Activated T-helper 17 cell treated with anti-CD3 and anti-CD28 coated beads, Interleukin-2, amount 50 U/mL, for 72 hours (primary cell): ENCODE results near the gene SERPINB12. TPM values are rescaled to one million over a fixed set of nuclear protein-coding genes. Genes with fewer than 3 reads are reported as not detected.
A peak's percentile ranks its signal among the peaks of the same experiment; 100 is the strongest.

ENCODE experiments used
- ATAC-seq: fragments of 150-1000 bp; cut with Tn5 transposase; replicated peaks from 2 replicates; pipeline ENCODE4 v1.10.0; 2021; ENCODE audit warnings: mild to moderate bottlenecking, moderate library complexity
- H3K27ac Mint-ChIP-seq: one replicate; pipeline ENCODE4 v1.8.0; 2022; ENCODE audit warnings: mixed read lengths
- H3K27me3 Mint-ChIP-seq: one replicate; pipeline ENCODE4 v1.8.0; 2022; ENCODE audit warnings: mixed read lengths
- H3K36me3 Mint-ChIP-seq: one replicate; pipeline ENCODE4 v1.8.0; 2022; ENCODE audit warnings: low read depth, mild to moderate bottlenecking, mixed read lengths
- H3K4me1 Mint-ChIP-seq: one replicate; pipeline ENCODE4 v1.8.0; 2022; ENCODE audit warnings: mixed read lengths
- H3K4me3 Mint-ChIP-seq: one replicate; pipeline ENCODE4 v1.8.0; 2022; ENCODE audit warnings: mild to moderate bottlenecking, mixed read lengths
- H3K9me3 Mint-ChIP-seq: one replicate; pipeline ENCODE4 v1.8.0; 2022; ENCODE audit warnings: mixed read lengths
- total RNA-seq, 2 donors: library from RNA; stranded (reverse); gene quantifications; one replicate each; pipeline ENCODE4 v1.2.3, GENCODE V29; 2022

The SERPINB12 gene, protein sequence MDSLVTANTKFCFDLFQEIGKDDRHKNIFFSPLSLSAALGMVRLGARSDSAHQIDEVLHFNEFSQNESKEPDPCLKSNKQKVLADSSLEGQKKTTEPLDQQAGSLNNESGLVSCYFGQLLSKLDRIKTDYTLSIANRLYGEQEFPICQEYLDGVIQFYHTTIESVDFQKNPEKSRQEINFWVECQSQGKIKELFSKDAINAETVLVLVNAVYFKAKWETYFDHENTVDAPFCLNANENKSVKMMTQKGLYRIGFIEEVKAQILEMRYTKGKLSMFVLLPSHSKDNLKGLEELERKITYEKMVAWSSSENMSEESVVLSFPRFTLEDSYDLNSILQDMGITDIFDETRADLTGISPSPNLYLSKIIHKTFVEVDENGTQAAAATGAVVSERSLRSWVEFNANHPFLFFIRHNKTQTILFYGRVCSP
- total RNA-seq: not detected

DNA sequence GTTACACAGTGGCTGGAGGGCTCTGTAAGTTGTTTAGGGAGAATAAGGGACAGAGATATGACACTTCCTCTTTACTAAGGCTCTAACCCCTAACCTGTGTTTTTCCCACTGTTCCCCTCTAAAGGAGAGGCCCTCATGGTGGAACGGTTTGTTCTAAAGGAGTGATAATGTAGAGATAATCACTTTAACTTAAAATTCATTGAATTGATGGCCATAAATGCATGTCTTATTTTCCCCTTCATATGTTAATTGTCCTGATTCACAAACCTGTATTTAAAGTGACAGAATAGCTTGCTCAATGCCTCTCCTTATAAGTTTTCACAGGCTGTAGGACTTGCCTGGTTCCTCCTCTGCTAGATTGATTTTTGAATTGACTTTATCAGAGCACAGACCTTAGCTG is at the start of gene SERPINB12:
SERPINB12 (plus strand) TSS at position 301 of the 400 bp plus-strand sequence. CDS start 13,791 bp downstream, outside the sequence.
- H3K27ac Mint-ChIP-seq: no peak within 1 kb of the TSS
- no peaks in the 10 kb centered on the region for H3K36me3 Mint-ChIP-seq
- H3K9me3 Mint-ChIP-seq: no peaks in the 10 kb centered on the region
- H3K4me3 Mint-ChIP-seq: no peak within 1 kb of the TSS
- H3K4me1 Mint-ChIP-seq: no peaks in the 10 kb centered on the region
- H3K27me3 Mint-ChIP-seq: peaks cover 23% of the 10 kb centered on the region
- no peak for ATAC-seq

DNA sequence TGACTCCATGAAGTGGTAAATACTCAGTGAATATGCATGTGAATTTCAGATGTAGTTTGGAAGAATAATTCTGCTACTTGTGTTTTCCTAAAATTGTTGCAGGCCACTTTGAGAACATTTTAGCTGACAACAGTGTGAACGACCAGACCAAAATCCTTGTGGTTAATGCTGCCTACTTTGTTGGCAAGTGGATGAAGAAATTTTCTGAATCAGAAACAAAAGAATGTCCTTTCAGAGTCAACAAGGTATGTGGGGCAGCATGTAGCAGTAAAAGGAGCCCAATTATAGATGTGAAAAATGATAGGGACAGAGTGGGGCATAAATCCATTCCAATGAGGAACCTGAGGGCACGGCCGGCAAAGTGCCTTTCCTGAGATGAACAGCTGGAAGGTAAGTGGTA is 49.3 kb upstream of the SERPINB12 start:
- ATAC-seq: no peak
- H3K9me3 Mint-ChIP-seq: no peaks in the 10 kb centered on the region
- H3K4me3 Mint-ChIP-seq: no peak overlapping the region
- H3K27me3 Mint-ChIP-seq: peaks cover 1% of the 10 kb centered on the region
- no peaks in the 10 kb centered on the region for H3K36me3 Mint-ChIP-seq
- H3K27ac Mint-ChIP-seq: no peak overlapping the region
- H3K4me1 Mint-ChIP-seq: no peaks in the 10 kb centered on the region

DNA sequence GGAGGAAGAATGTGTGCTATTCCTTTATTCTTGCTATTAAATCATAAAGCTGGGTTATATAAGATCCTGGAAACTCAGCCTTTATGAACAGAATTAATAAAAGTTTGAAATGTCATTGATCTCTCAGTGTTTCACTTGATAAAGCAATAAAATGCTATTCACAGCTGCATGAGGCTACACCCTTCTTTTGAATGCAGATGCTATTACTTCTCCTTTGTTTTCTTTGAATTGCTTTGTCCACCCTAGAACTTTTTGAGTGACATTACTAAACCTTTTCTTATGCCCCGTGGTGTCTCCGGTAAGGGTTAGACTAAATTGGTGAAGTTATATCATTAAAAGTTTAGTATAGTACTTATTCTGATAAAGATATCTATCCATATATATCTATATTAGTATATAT is 46.5 kb upstream of the SERPINB12 start:
- H3K36me3 Mint-ChIP-seq: no peaks in the 10 kb centered on the region
- H3K4me1 Mint-ChIP-seq: no peaks in the 10 kb centered on the region
- no peak for ATAC-seq
- H3K27me3 Mint-ChIP-seq: no peaks in the 10 kb centered on the region
- no peaks in the 10 kb centered on the region for H3K9me3 Mint-ChIP-seq
- no peak overlapping the region for H3K27ac Mint-ChIP-seq
- H3K4me3 Mint-ChIP-seq: no peak overlapping the region

DNA sequence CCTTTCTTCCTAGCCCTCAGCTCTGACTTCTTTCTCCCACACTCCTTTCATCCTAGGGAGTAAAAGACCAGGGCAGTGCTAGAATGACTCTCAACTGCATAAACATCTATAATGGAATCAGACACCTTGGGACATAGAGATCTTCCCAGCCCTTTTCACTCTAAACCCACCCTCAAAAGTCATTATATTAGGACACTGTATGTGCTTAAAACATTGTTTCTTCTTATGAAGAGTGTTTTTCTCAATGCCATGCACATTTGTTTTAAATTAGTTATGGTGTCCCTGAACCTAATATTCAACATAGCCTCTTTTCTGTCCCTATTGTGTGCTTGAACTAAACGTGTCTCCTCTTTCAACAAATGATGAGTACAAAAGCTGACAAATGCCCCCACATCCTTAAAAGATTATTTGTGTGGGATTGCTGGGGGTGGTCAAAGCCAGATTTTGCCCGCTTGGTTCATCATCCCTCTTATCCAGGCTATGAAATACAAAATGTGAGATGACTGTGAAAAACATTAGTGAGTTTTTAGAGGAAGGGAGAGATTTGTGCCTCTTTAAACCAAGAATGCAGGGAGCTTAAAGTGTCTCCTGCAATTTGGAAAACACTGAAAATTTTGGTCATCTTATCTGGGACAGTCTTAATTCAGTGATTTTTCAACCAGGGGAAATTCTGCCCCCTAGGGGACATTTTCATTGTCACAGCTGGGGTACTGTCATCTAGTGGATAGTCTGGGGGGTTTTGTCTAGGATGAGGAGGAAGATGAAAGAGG is 36.4 kb upstream of the SERPINB12 start:
- Mint-ChIP-seq H3K27me3 (peaks cover 30% of the 10 kb centered on the region), H3K4me3 (no peak overlapping the region)
- no peak for ATAC-seq

DNA sequence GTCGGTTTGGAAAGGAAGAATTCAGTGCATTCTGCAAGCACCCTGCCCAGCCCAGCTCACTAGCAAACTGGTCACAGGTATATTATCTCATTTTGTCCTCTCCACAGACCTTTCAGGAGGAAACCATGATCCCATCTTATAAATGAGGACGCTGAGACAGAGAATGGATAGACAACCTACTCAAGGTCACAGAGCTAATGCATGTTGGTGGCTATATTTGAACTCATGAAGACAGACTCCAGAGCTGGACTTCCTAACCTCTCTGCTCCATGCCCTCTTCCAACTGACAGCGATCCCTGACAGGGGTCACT is 35.9 kb upstream of the SERPINB12 start:
- no peaks in the 10 kb centered on the region for H3K4me1 Mint-ChIP-seq
- ATAC-seq: no peak
- H3K36me3 Mint-ChIP-seq: no peaks in the 10 kb centered on the region
- no peaks in the 10 kb centered on the region for H3K9me3 Mint-ChIP-seq
- H3K27ac Mint-ChIP-seq: no peak overlapping the region
- H3K4me3 Mint-ChIP-seq: no peak overlapping the region
- H3K27me3 Mint-ChIP-seq: peaks cover 33% of the 10 kb centered on the region

More for the DNA sequence above, 36.4 kb upstream of the SERPINB12 start:
- H3K9me3 Mint-ChIP-seq: no peaks in the 10 kb centered on the region
- H3K36me3 Mint-ChIP-seq: no peaks in the 10 kb centered on the region
- H3K4me1 Mint-ChIP-seq: no peaks in the 10 kb centered on the region
- no peak overlapping the region for H3K27ac Mint-ChIP-seq

DNA sequence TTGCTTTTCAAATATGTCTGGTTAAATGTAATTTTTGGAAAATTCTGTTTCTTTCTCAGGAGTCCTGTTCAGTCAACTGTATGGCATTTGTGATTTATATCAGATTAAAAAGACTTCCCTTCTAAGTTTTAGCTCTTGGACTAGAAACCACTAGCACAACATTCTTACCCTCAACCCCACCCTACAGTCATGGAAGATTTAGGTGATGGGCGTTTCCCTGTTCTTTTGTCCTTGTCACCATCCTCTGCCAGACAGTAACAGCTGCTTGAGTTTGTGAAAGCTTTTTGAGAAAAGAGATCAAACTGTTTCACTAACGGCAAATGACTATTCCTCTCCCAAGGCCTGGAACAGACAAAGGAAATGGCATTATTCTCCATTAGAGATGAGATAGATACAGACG is 33.6 kb upstream of the SERPINB12 start:
- Mint-ChIP-seq H3K27ac (no peak overlapping the region), H3K27me3 (peaks cover 36% of the 10 kb centered on the region), H3K4me1 (no peaks in the 10 kb centered on the region), H3K9me3 (no peaks in the 10 kb centered on the region), H3K36me3 (no peaks in the 10 kb centered on the region), H3K4me3 (no peak overlapping the region)
- ATAC-seq: no peak

DNA sequence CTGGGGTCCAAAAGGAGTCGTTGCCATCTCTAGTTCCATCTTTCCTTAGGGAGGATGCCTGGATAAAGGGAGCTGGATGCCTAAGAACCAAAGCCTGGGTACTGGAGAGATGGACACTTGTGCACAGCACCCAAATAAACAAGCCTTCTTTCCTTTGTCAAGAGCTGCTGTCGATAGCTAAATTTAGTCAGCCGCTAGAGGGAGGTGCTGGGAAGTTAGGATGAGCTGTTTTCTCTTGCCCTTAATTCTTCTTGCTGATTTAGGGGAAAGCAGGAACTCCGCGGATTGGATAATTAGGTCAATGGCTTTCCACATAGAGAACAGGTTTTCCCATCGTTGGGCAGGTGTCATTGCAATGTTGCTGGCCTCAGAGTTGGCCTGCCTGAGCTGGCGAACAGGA is 30.9 kb upstream of the SERPINB12 start:
- Mint-ChIP-seq H3K4me1 (no peaks in the 10 kb centered on the region), H3K36me3 (no peaks in the 10 kb centered on the region), H3K9me3 (no peaks in the 10 kb centered on the region), H3K27me3 (peaks cover 25% of the 10 kb centered on the region), H3K4me3 (no peak overlapping the region), H3K27ac (no peak overlapping the region)
- no peak for ATAC-seq

DNA sequence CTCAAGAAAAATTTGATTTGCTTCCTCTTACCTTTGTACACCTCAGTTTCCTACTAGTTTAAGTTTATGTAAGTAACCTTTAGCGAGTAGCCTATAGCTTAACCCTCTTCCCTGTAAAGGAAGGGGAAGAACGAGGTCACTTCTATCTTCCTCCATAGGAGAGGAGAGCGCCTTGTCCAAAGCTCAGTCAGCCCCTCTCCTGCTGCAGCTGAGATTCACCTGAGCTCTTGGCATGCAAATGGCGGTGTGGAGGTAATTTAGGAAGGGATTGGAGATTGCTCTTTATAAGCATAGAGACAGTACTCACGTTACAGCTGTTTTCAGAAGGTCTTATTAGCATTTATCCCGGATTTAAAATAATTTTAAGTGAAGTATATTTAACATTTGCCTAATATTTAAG is 27.8 kb upstream of the SERPINB12 start:
- ATAC-seq: no peak
- no peak overlapping the region for H3K4me3 Mint-ChIP-seq
- no peak overlapping the region for H3K27ac Mint-ChIP-seq
- no peaks in the 10 kb centered on the region for H3K9me3 Mint-ChIP-seq
- peaks cover 16% of the 10 kb centered on the region for H3K27me3 Mint-ChIP-seq
- H3K36me3 Mint-ChIP-seq: no peaks in the 10 kb centered on the region
- H3K4me1 Mint-ChIP-seq: no peaks in the 10 kb centered on the region

DNA sequence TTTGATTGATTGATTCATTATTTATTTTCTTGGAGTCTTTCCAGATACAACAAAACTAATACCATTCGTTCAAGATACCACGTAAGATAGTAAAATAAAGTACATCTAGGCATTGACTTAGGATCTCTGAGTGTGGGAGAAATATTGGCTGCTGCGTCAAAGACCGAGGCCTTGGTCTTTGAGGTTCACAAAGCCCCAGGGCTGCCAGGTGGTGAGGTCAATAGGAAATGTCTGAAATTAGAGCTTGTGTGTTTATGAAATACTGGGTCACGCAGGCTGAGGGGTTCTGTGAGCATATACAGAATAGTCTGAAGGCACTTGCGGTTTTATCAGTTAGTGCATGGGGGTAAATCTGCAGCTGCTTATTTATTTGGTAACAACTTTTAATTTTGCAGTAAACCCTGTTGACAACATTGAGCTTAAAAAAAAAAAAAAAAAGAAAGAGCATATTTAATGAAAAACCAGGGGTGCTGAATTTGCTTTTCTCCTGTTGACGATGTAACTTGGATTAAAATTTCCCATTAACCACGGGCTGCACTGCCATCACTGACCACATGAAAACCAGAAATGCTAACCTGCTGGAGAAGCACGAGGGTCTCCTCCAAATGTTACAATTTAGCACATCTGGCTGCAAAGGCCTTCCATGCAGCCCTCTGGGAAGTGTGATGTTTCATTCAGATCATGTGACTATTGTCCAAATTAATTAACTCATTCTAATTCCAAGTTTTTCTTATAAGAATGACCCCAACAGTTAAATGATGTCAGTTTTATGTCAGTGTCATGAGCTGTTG is 27.1 kb upstream of the SERPINB12 start:
- no peak for ATAC-seq
- H3K9me3 Mint-ChIP-seq: no peaks in the 10 kb centered on the region
- no peak overlapping the region for H3K4me3 Mint-ChIP-seq
- H3K36me3 Mint-ChIP-seq: no peaks in the 10 kb centered on the region
- no peaks in the 10 kb centered on the region for H3K4me1 Mint-ChIP-seq
- peaks cover 17% of the 10 kb centered on the region for H3K27me3 Mint-ChIP-seq
- no peak overlapping the region for H3K27ac Mint-ChIP-seq

DNA sequence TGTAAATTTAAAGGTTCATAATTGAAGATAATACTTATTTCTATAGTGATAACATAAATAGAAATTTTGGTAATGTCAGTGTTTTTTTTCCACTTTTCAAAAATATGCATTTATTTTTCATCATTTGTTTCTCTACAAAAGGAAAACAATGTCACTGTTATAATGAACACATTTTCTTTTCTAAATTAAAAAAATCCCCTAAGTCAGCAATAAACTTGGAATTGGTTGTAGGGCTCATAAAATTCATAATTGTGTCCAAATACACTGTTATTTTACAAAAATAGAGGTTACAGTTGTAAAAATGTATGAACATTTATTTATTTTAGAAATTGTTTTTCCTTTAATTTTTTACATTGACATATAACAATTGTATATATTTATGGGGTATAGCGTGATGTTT is 26.4 kb upstream of the SERPINB12 start:
- Mint-ChIP-seq H3K27ac (no peak overlapping the region), H3K36me3 (no peaks in the 10 kb centered on the region), H3K4me1 (no peaks in the 10 kb centered on the region), H3K27me3 (peaks cover 18% of the 10 kb centered on the region), H3K4me3 (no peak overlapping the region), H3K9me3 (no peaks in the 10 kb centered on the region)
- ATAC-seq: no peak

DNA sequence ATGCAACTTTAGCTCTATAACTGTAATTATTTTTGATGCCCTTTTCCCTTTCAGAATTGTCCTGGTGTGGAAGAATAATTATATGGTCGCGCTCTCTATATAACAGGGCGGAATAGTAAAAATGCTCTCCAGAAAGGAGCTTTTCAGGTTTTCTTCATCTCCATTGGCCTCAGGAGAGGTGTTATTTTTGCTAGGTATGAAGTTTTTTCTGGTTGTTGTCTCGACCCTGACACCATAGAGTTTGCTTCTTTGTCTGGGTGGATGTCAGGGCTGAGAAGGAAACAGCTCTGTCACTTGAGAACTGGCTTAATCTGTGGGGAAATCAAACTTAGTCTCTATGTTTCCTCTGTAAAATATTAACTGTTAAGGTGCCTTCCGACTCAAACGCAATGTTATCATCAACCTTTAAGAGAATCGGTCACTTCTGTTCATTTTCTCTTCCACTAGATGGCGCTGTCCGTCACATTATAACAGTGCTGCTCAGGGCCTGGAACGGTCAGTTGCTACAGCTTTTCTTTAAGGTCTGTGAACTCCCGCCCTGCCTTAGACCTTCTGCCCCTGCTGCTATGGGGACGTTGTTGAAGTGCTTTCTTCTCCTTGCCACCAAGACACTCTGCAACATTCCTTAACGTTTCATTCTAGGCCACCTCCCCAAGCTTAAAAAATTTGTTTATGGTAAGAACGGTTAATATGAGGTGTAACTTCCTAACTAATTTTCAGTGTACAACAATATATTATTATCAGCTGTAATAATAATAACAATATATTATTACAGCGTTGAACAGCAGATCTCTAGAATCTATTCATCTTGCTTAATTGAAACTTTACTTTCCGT is 23.8 kb upstream of the SERPINB12 start:
- no peak overlapping the region for H3K27ac Mint-ChIP-seq
- no peaks in the 10 kb centered on the region for H3K9me3 Mint-ChIP-seq
- no peaks in the 10 kb centered on the region for H3K4me1 Mint-ChIP-seq
- peaks cover 14% of the 10 kb centered on the region for H3K27me3 Mint-ChIP-seq
- no peaks in the 10 kb centered on the region for H3K36me3 Mint-ChIP-seq
- H3K4me3 Mint-ChIP-seq: no peak overlapping the region
- ATAC-seq: peak; percentile 81

DNA sequence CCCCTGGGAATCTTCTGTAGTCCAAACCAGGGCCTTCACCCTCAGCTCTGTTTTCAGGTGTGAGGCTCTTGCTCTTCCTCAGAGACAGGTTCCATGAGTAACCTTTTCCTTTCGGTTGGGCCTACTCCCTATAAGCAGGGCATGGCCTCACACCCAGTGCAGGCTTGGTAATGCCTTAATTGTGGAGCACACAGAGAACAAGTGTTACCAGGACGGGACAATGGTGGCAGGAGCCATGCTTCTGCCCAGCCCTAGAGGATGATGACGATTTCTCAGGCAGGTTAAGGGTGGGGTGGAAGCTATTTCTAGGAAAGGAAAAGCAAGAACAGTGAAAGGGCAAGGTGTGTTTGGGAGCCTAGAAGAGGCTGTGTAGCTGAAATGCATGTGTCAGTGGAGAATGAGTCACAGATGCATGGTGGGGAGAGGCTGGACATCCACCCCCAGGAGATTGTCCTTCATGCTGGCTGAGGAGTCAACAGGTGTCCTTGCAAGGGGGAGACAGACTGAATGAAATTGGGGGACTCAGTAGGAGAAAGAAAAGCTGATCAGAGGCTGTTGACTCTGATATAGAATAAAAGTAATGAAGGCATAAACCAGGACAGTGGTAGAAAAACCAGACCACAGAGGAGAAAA is 22.0 kb upstream of the SERPINB12 start:
- no peak for ATAC-seq
- Mint-ChIP-seq H3K4me1 (no peaks in the 10 kb centered on the region), H3K36me3 (no peaks in the 10 kb centered on the region), H3K4me3 (no peak overlapping the region), H3K27me3 (peaks cover 13% of the 10 kb centered on the region), H3K9me3 (no peaks in the 10 kb centered on the region), H3K27ac (no peak overlapping the region)

DNA sequence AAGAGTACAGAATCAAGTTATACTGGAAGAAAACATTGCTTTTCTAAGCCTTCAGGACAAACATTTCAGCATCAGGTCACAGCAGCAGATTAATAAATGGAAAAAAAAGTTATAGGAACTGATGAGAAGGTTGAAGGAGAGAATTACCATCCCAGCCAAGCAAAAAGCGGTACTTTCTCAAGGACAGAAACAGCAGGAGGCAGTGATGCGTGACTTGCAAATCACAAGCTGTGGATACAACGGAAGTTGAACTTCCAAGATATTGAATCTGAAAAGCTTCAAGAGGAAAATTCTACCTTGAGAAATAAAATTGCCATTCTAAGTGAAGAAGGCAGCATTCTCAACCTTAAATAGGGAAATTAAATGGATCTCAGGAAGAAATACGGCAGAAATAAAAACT is 18.5 kb upstream of the SERPINB12 start:
- H3K4me1 Mint-ChIP-seq: no peaks in the 10 kb centered on the region
- H3K9me3 Mint-ChIP-seq: peaks cover 3% of the 10 kb centered on the region
- no peak overlapping the region for H3K4me3 Mint-ChIP-seq
- no peaks in the 10 kb centered on the region for H3K36me3 Mint-ChIP-seq
- ATAC-seq: no peak
- H3K27ac Mint-ChIP-seq: no peak overlapping the region
- peaks cover 13% of the 10 kb centered on the region for H3K27me3 Mint-ChIP-seq

DNA sequence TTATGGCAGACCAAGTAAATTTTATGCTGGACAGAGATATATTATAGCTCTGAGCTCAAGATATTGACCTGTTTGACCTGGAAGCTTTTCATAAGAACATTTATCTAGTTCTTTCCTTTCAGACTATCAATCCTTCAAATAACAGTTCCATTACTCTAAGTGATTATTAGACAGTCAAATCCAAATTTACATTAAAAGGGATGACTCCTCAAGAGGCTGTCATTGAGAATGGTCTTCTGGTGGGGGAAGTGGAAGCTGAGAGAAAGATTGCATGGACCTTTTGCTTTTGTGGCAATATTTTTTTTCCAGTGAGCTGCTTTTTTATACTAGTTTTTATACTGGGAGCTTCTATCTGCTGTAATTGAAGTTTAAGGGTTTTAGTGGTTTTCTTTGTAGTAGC is 14.9 kb upstream of the SERPINB12 start:
- Mint-ChIP-seq H3K4me1 (no peaks in the 10 kb centered on the region), H3K9me3 (peaks cover 3% of the 10 kb centered on the region), H3K27ac (no peak overlapping the region), H3K36me3 (no peaks in the 10 kb centered on the region), H3K27me3 (peaks cover 12% of the 10 kb centered on the region), H3K4me3 (no peak overlapping the region)
- no peak for ATAC-seq
